Effector CD8-positive, alpha-beta T cell (primary cell): Measurements from ENCODE around the gene MMP8.

Experiments
- DNase-seq: peaks from one replicate; lab custom pipeline; 2025; lab: John Stamatoyannopoulos, UW

Gene MMP8

DNA sequence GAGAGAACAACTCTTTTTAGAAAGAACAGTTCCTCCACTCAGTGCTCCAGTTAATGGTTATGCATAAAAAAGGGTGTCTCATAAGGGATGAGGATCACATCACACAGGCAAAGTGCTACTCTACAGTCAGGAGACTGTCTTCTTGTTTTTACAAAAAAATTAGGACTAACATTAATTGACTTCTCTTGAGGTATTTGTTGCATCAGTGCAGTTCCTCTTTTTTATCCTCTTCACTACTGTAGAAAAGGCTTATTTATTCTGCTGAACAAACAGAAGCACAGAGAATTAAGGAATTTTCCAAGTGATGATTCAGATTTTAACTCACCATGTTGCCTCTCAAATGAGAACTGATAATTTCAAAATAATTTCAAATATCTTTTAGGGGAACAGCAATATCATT lies 1.9 kb downstream of the MMP8 start:
- no peak for DNase-seq

GRCh38 chr11:102719620-102720277 lies 5.0 kb downstream of the MMP8 start:
- DNase-seq: no peak

DNA sequence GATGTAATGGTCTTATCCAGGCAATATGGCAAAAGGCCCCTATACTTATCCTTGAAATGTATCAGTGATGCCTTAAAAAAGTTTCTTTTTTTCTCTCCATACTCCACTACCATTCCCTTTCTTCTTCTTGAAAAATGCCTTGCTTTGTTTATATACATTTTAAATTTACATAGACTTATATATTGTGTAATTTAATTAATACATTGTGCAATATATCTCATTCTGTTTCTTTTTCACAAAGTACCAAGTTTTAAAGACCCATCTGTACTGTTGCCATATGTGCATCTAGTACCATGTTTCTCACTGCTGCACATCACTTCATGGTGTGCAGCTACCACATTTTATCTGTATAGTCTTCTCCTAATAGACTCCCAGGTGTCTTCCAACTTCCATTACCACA lies 7.5 kb downstream of the MMP8 start:
- no peak for DNase-seq

GRCh38 chr11:102716527-102716926 lies 8.2 kb downstream of the MMP8 start:
- DNase-seq: no peak

- DNase-seq: no peak
Measured at GRCh38 chr11:102712137-102712536, 12.6 kb downstream of the MMP8 start.

DNA sequence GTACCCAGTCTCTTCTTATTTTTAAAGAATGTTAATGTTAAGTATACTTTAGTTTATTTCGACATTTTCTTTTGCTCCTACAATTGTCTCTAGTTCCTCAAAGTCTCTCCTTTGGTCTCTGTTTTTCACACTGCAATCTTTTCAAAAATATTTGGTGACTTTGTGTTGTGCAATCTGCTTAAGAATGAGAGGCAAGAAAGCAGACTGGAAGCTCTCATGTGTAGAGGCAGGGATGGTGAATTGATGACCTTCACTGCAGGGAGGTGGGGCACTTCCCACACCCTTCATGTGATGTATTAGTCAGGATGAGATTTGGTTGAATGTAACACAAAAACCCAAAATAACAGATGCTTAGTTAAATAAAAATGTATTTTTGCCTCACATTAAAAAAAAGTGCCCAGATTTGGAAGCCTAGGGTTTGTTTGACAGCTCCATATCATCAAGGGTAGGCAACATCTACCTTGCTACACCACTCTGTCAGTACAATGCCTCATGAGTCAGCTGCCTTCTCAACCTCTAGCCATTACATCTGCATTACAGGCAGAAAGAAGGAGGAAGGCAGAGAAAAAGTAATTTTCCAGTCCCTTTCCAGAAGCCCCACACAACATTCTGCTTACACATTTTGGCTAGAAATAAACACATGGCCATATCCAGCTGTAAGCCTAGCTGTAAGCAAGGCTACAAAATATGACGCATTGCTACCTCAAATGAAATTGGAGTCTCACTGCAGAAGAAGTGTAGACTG lies 15.4 kb downstream of the MMP8 start:
- no peak for DNase-seq

- DNase-seq: no peak
Measured at GRCh38 chr11:102708654-102709053, 16.1 kb downstream of the MMP8 start.

- DNase-seq: no peak
Measured at GRCh38 chr11:102705626-102706025, 19.1 kb downstream of the MMP8 start, which contains the start of gene MMP27. TSS of gene MMP27 (minus strand) at chr11:102705769. CDS start at chr11:102705714, 55 bp downstream.

DNA sequence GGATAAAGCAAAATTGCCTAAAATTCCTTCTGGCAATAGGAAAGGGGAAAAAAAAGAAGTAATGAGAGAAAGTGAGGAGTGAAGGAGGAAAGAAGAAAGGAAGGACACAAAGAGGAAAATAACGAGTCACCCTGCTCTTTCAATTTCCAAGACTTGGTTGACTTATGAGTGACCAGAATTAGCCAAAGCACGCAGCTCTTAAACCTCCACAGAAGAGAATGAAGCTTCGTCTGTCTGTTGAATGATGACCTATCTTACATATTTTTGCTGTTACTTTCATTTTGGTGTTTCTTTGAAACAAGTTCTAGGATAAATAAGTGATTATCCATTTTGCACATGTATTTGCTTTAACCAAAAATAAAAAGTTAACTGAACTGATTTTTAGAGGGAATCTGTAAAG lies 19.9 kb downstream of the MMP8 start:
- no peak for DNase-seq

- no peak for DNase-seq
Measured at GRCh38 chr11:102703826-102704493, 20.8 kb downstream of the MMP8 start.

DNA sequence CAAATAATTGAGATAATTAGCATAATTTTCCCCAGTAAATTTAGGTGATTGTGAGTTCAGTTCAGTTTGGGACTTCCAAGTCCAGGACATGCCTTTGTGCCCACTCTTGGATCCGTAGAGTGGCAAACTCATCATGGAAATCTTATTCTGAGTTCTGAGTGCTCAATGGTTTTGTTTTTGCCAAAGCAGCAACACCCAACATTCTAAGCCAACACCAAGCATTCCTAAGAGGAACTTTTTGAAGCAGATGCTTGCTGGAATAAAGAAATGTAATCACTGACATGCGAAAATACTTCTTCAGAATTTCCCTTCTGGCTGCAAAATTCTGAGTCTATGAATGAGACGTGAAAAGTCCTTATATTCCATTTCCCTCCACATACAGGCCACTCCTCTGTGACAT lies 29.6 kb downstream of the MMP8 start:
- DNase-seq: no peak

DNA sequence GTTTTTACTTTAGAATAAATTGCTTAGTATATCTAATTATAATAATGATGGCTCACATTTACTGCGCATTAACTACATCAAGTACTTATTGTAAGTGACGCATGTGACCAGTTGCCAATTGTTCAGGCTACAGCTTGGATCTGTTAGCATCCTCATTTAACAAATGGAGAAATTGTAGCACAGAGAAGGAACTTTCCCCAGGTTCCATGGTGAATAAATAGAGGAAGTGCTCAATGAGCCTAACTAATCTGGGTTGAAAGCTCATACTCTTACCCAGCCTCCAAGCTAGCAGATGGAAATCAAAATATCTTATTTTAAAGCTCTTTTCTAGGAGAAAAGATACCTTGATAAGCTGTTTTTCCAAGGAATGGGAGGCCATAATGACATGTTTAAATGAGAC lies 39.0 kb downstream of the MMP8 start:
- no peak for DNase-seq

DNA sequence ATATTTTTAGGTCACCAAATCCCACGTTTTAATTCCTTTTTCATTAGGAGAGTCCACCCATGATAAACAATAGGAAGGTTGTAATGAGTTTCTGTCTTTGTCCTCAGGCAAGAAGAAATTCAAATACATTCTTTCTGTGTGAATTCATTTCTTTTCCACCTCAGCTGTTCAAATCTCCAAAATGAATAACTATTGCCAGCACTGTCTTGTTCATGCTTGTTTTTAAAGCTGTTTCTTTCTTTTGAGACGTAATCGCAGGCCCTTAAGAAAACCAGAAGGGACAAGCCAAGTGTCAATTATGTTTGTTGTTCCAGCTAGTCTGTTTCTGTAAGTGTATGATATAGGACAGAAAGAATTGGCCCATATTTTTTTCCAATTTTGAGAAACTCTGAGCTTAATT lies 39.4 kb downstream of the MMP8 start:
- no peak for DNase-seq

GRCh38 chr11:102683277-102683676 lies 41.5 kb downstream of the MMP8 start:
- DNase-seq: no peak

- no peak for DNase-seq
Measured at GRCh38 chr11:102680945-102681344, 43.8 kb downstream of the MMP8 start.

GRCh38 chr11:102678022-102678421 lies 46.7 kb downstream of the MMP8 start:
- DNase-seq: no peak

GRCh38 chr11:102676084-102676483 lies 48.7 kb downstream of the MMP8 start:
- no peak for DNase-seq

DNA sequence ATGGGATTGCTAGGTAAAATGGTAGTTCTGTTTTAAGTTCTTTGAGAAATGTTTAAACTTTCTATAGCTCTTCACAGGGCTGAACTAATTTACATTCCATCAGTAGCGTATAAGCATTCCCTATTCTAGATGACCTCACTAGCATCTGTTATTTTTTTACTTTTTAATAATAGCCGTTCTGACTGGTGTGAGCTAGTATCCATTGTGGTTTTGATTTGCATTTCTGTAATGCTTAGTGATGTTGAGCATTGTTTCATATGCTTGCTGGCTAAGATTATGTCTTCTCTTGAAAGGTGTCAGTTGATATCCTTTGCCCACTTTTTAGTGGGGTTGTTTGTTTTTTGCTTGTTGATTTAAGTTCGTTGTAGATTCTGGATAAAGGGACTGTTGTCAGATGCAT lies 55.1 kb downstream of the MMP8 start:
- no peak for DNase-seq

- no peak for DNase-seq
Measured at GRCh38 chr11:102666331-102666957, 58.3 kb downstream of the MMP8 start.

GRCh38 chr11:102664001-102664752 lies 60.6 kb downstream of the MMP8 start:
- no peak for DNase-seq

DNA sequence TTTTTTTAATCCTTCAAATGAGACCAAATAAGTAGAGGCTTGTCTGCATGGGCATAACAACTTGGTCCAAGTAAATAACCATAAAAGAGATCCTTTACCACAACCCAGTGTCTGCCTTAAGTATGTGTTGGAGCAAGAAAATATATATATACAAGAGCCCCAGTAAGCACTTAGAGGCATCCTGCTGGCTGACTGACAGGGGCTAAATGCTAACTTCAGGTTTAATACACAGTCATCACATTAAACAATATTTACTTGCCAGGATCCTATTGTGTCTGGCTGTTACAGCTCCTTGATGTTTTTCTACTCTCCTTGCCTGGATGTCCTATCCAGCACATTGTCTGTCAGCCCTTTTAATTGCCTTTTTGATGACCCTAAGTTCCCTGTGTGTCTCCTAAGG lies 62.1 kb downstream of the MMP8 start:
- DNase-seq: no peak
